ENCODE results near the gene HMCN2. TPM values are rescaled to one million over a fixed set of nuclear protein-coding genes. Genes with fewer than 3 reads are reported as not detected.
"Not testable (repeated sequence)": the region's sequence is repeated elsewhere in the genome, so short reads cannot be mapped to it uniquely, and the experiment has no call there.

The HMCN2 gene
- total and polyA plus RNA-seq, 8 donors = 0.31 to 3.9 (median 0.68) TPM

DNA sequence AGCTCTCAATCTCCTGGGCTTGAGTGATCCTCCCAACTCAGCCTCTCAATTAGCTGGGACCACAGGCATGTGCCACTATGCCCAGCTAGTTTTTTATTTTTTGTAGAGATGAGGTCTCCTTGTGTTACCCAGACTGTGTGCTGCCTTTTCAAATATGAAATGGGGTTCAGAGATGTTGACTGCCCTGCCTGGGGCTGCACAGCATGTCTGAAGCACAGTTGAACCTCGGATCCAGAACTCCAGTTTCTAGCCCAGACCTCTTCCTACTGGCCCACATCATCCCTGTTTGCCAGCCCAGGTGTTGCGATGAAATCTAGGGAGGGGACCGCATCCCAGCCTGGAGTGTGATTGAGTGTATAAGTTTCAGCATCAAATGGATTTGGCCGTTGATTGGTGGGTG is 69.4 kb downstream of the HMCN2 start:
- DNase-seq = no peak
- no peak for ATAC-seq
- no peaks in the 10 kb centered on the region for H3K36me3 ChIP-seq
- peaks cover 0 to 41% of the 10 kb centered on the region in 2 donors for H3K27me3 ChIP-seq
- H3K4me1 ChIP-seq = no peaks in the 10 kb centered on the region
- no peak overlapping the region for H3K4me3 ChIP-seq
- intact Hi-C loops (cut with DNase I) = no loop called here
- no peaks in the 10 kb centered on the region for H3K9me3 ChIP-seq
- no peak overlapping the region for H3K27ac ChIP-seq
- TF ChIP-seq, protein P1, sequence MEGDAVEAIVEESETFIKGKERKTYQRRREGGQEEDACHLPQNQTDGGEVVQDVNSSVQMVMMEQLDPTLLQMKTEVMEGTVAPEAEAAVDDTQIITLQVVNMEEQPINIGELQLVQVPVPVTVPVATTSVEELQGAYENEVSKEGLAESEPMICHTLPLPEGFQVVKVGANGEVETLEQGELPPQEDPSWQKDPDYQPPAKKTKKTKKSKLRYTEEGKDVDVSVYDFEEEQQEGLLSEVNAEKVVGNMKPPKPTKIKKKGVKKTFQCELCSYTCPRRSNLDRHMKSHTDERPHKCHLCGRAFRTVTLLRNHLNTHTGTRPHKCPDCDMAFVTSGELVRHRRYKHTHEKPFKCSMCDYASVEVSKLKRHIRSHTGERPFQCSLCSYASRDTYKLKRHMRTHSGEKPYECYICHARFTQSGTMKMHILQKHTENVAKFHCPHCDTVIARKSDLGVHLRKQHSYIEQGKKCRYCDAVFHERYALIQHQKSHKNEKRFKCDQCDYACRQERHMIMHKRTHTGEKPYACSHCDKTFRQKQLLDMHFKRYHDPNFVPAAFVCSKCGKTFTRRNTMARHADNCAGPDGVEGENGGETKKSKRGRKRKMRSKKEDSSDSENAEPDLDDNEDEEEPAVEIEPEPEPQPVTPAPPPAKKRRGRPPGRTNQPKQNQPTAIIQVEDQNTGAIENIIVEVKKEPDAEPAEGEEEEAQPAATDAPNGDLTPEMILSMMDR (IDR thresholded peaks at IDR 0.05) = no peak

DNA sequence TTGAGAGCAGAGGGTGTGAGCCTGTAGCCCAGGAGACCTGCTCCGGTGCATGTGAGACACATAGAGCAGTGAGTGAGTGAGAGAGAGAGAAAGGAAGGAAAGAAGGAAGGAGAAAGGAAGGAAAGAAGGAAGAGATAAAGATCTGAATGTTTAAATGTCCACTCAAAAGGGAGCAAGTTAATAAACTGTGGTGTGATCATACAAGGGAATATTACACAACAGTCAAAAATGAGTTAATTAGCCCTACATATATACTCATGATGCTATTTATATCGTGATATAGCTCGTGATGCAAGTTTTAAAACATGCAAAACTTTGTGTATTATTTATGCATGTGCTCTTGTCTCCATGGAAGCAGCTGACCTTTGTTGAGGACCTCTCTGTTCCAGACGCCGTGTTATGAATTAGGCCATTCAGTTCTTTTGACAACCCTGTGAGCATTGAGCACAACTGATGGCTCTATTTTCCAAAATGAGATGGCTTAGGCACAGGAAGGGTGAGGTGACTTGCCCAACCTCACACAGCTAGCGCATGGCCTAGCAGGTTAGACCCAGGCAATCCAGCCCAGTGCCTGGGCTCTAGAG is 70.6 kb downstream of the HMCN2 start:
- Histone ChIP-seq H3K36me3 (no peaks in the 10 kb centered on the region), H3K27ac (no peak overlapping the region), H3K4me1 (no peaks in the 10 kb centered on the region), H3K27me3 (peaks cover 0 to 31% of the 10 kb centered on the region in 2 donors), H3K4me3 (no peak overlapping the region), H3K9me3 (no peaks in the 10 kb centered on the region)
- intact Hi-C loops (cut with DNase I) = no loop called here
- TF ChIP-seq, protein P1 (IDR thresholded peaks at IDR 0.05) = no peak
- no peak for ATAC-seq
- no peak for DNase-seq

DNA sequence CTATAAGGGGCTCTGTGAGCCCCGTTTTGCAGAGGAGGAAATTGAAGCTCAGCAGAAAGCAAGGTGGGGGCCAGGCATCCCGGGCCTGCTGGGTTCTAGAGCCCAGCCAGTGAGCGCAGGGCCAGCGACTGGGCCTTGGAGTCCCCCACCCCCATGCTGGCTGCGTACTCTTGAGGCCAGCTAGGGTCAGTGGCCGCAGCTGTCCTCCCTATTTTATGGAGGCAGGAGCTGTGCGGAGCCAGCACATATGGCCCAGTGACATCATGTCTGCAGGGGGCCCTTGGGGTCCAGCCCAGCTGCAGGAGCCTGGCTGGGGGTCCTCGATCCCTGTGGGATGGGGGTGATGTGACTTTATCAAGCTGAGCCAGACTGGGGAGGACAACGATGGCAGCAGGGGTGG is 71.3 kb downstream of the HMCN2 start:
- H3K27ac ChIP-seq = no peak overlapping the region
- peak in 1 of 4 donors; percentile 58 for DNase-seq
- intact Hi-C loops (cut with DNase I) = no loop called here

DNA sequence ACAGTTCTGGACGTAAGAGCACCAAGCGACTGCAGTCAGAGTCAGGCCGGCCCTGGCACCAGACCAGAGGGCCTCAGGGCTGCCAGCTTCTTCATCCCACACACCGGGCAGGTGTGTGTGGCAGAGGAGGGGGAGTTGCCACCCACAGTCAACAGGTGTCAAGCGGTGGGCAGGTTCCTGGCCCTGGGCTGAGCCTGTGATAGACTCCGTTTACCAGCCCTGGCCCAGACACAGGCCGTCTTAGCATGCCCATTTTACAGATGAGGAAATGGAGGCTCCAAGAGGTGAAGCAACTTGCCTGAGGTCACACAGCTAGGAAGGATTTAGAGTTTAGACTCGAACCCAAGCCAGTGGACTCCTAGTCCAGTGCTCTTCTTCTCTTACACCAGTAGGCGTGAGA is 71.8 kb downstream of the HMCN2 start:
- no peak overlapping the region for H3K27ac ChIP-seq
- H3K4me1 ChIP-seq = no peaks in the 10 kb centered on the region
- no peaks in the 10 kb centered on the region for H3K36me3 ChIP-seq
- TF ChIP-seq, protein P1 (IDR thresholded peaks at IDR 0.05) = no peak
- DNase-seq (peak in 1 of 4 donors; percentile 45), ATAC-seq (no peak)
- intact Hi-C loops (cut with DNase I) = no loop called here
- H3K4me3 ChIP-seq = no peak overlapping the region
- no peaks in the 10 kb centered on the region for H3K9me3 ChIP-seq
- H3K27me3 ChIP-seq = peaks cover 0 to 26% of the 10 kb centered on the region in 2 donors

More for the DNA sequence above, 71.3 kb downstream of the HMCN2 start:
- Histone ChIP-seq H3K27me3 (peaks cover 0 to 26% of the 10 kb centered on the region in 2 donors), H3K4me1 (no peaks in the 10 kb centered on the region), H3K9me3 (no peaks in the 10 kb centered on the region), H3K36me3 (no peaks in the 10 kb centered on the region), H3K4me3 (no peak overlapping the region)
- no peak for ATAC-seq
- TF ChIP-seq, protein P1 (IDR thresholded peaks at IDR 0.05) = no peak

DNA sequence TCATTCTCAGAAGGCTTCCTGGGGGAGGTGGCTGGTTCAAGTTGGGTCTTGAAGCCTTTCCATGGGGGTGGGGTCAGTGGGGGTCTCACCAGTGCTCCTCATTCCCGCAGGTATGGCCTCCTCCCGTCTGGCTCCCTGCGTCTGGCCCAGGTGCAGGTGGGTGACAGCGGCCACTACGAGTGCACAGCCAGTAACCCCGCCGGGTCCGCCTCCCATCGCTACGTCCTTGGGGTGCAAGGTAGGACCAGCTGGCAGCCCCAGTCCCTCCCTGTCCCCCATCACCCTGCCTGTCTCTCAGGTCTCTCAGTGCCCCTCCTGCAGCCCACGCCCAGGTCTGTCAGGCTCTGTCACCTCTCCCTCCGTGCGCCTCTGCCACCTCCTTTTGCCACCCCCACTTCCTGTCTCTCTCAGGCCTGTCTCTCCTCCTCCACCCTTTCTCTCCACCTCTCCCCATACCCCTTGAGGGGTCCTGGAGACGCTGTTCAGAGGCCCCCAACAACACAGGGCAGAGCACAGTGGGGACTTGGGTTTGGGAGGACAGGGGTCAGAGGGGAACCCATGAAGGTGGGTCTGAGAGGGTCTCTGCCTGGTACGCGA is 72.3 kb downstream of the HMCN2 start:
- no peak for ATAC-seq
- DNase-seq = peak in 1 of 4 donors; percentile 71
- intact Hi-C loops (cut with DNase I) = no loop called here
- Histone ChIP-seq H3K36me3 (no peaks in the 10 kb centered on the region), H3K4me3 (no peak overlapping the region), H3K9me3 (no peaks in the 10 kb centered on the region), H3K27me3 (peaks cover 0 to 25% of the 10 kb centered on the region in 2 donors), H3K27ac (no peak overlapping the region), H3K4me1 (no peaks in the 10 kb centered on the region)
- TF ChIP-seq, protein P1 (IDR thresholded peaks at IDR 0.05) = no peak

DNA sequence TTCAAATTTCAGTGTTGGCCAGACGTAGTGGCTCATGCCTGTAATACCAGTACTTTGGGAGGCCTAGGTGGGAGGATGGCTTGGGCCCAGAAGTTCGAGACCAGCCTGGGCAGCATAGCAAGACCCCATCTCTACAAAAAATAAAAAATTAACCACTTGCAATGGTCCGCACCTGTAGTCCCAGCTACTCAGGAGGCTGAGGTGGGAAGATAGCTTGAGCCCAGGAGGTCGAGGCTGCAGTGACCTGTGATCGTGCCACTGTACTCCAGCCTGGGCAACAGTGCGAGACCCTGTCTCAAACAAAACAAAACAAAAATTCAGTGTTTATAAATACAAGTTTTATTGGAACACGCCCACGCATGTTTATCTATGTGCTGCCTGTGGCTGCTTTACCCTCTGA is 73.3 kb downstream of the HMCN2 start:
- H3K4me1 ChIP-seq; H3K36me3 ChIP-seq; H3K4me3 ChIP-seq; DNase-seq; H3K9me3 ChIP-seq; intact Hi-C loops (cut with DNase I); H3K27ac ChIP-seq; ATAC-seq: not testable (repeated sequence)
- H3K27me3 ChIP-seq = peaks cover 0 to 15% of the 10 kb centered on the region in 2 donors

All from left lung (tissue), 10 donors.